HG03432 (cell line): Measurements from ENCODE around the gene GOLGA8M.
"Not testable (repeated sequence)": the region's sequence is repeated elsewhere in the genome, so short reads cannot be mapped to it uniquely, and the experiment has no call there.

Source experiments
- ATAC-seq: cut with Tn5 transposase; IDR thresholded peaks from one replicate; pipeline ENCODE4 v1.9.1; 2021; ENCODE audit warnings: mild to moderate bottlenecking, moderate library complexity; ENCODE audit not compliant: unreplicated experiment

GOLGA8M gene

GRCh38 chr15:28664575-28664974, 47.6 kb downstream of the GOLGA8M start:
- ATAC-seq, result not testable (repeated sequence)

DNA sequence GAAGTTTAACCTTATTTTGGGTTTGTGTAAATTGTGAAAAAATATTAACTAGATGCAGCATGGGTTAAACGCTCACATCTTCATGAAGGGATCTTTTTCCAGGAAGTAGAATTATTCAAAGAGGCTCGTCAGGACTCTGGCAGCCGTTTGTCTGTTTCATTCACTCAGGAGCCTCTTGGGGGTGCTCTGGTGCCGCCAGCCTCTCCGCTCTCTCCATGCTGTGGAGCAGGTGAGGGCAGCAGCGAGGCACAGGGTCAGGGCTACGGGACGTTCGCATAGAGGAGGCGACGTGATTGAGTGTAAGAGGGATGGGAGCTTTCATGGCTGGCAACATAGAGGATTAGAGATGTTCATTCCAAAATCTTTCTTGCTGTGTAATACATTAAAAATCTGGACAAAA, 48.5 kb downstream of the GOLGA8M start:
- ATAC-seq, result not testable (repeated sequence)

DNA sequence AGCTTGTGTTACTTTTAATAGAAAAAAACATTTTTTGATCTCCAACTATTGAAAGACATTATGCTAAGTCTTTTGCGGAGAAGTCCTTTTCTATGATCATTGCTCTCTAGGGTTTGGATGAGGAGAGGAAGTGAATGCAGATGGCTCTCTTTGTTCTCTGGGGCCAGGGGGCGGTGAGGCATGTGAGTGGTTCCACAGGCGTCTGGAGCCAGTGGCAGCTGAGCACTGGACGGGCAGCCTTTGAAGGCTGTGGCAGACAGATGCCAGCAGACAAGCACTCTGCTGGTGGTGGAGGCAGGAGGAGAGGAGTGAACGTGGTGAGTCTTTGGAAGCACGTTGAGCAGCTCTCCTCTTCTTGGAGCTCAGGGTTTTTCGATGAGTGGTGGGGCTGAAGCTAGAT, 51.5 kb downstream of the GOLGA8M start:
- not testable (repeated sequence) for ATAC-seq

DNA sequence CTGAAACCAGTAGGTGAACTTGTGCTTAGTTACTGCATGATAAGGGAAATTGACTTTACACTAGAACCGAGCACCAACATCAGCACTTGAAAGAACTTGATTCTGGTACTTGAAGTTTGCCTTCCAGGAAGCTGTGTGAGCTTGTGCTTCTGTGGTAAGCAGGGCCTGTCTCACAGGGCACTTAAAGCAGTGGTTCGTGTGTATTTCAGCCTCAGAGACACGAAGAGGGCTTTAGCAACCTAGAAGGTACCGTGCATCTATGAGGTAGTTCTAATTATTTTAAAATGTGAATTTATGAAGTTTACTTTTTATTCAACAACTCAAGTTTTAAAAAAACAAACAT, 56.2 kb downstream of the GOLGA8M start:
- not testable (repeated sequence) for ATAC-seq

- not testable (repeated sequence) for ATAC-seq
Observed at GRCh38 chr15:28655329-28656017, 56.7 kb downstream of the GOLGA8M start.

DNA sequence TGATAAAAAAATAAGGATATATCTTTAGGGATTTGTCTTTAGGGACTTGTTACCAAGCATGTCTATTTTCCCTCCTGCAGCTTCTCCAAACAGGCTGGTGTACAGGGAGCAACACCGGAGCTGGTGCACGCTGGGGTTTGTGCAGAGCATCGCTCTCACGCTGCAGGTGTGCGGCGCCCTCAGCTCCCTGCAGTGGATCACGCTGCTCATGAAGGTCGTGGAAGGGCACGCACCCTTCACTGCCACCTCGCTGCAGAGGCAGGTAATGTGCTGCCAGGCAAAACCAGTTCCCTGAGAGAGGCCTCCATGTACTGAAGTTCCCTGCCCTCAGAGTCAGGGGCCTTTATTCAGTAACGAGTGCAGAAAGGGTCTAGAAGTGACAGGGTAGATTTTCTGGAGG, 58.0 kb downstream of the GOLGA8M start:
- not testable (repeated sequence) for ATAC-seq

GRCh38 chr15:28652538-28652937, 59.7 kb downstream of the GOLGA8M start:
- ATAC-seq, result not testable (repeated sequence)
